ENCODE data around the gene LYAR. TPM values are rescaled to one million over a fixed set of nuclear protein-coding genes. Genes with fewer than 3 reads are reported as not detected.

LYAR gene
- total and polyA plus RNA-seq, 2 of the 13 experiments (the other 11 are each of a cell fraction or from before 2014, with no cell fraction given) = 7.8 to 94.2 TPM

- TF ChIP-seq, protein P1, sequence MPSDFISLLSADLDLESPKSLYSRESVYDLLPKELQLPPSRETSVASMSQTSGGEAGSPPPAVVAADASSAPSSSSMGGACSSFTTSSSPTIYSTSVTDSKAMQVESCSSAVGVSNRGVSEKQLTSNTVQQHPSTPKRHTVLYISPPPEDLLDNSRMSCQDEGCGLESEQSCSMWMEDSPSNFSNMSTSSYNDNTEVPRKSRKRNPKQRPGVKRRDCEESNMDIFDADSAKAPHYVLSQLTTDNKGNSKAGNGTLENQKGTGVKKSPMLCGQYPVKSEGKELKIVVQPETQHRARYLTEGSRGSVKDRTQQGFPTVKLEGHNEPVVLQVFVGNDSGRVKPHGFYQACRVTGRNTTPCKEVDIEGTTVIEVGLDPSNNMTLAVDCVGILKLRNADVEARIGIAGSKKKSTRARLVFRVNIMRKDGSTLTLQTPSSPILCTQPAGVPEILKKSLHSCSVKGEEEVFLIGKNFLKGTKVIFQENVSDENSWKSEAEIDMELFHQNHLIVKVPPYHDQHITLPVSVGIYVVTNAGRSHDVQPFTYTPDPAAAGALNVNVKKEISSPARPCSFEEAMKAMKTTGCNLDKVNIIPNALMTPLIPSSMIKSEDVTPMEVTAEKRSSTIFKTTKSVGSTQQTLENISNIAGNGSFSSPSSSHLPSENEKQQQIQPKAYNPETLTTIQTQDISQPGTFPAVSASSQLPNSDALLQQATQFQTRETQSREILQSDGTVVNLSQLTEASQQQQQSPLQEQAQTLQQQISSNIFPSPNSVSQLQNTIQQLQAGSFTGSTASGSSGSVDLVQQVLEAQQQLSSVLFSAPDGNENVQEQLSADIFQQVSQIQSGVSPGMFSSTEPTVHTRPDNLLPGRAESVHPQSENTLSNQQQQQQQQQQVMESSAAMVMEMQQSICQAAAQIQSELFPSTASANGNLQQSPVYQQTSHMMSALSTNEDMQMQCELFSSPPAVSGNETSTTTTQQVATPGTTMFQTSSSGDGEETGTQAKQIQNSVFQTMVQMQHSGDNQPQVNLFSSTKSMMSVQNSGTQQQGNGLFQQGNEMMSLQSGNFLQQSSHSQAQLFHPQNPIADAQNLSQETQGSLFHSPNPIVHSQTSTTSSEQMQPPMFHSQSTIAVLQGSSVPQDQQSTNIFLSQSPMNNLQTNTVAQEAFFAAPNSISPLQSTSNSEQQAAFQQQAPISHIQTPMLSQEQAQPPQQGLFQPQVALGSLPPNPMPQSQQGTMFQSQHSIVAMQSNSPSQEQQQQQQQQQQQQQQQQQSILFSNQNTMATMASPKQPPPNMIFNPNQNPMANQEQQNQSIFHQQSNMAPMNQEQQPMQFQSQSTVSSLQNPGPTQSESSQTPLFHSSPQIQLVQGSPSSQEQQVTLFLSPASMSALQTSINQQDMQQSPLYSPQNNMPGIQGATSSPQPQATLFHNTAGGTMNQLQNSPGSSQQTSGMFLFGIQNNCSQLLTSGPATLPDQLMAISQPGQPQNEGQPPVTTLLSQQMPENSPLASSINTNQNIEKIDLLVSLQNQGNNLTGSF (CRISPR knock-in tag; IDR thresholded peaks at IDR 0.05) = peak; percentile 62; the same call in 1 of the 2 replicates
- TF ChIP-seq ZFAT (CRISPR knock-in tag; conservative IDR thresholded peaks at IDR 0.05) (no peak), MXD1 (CRISPR knock-in tag; IDR thresholded peaks at IDR 0.05) (peak; percentile 99), FOSL2 (CRISPR knock-in tag; IDR thresholded peaks at IDR 0.05) (peak; percentile 51; the same call in 1 of the 2 replicates), FOSL1 (CRISPR knock-in tag; IDR thresholded peaks at IDR 0.05; ENCODE audit: borderline replicate concordance) (no peak), RXRA (CRISPR knock-in tag; IDR thresholded peaks at IDR 0.05) (peak; percentile 48; the same call in 1 of the 2 replicates), NFATC3 (CRISPR knock-in tag; IDR thresholded peaks at IDR 0.05) (no peak), ZFX (CRISPR knock-in tag; IDR thresholded peaks at IDR 0.05; ENCODE audit: low read depth) (peak; percentile 95), WIZ (CRISPR knock-in tag; IDR thresholded peaks at IDR 0.05) (no peak), JARID2 (CRISPR knock-in tag; IDR thresholded peaks at IDR 0.05; ENCODE audit: insufficient replicate concordance) (no peak), PCBP2 (optimal IDR thresholded peaks at IDR 0.05; ENCODE audit: low read depth, low read length, poor library complexity, severe bottlenecking) (no peak), ZNF772 (CRISPR knock-in tag; IDR thresholded peaks at IDR 0.05) (no peak), ZNF878 (CRISPR knock-in tag; IDR thresholded peaks at IDR 0.05) (peak; percentile 68; the same call in 1 of the 2 replicates), NR2C2 (CRISPR knock-in tag; IDR thresholded peaks at IDR 0.05; ENCODE audit: borderline replicate concordance) (peak; percentile 56; the same call in 1 of the 2 replicates), TEAD3 (CRISPR knock-in tag; optimal IDR thresholded peaks at IDR 0.05; ENCODE audit: borderline replicate concordance) (peak; percentile 61), DPF2 (CRISPR knock-in tag; IDR thresholded peaks at IDR 0.05; ENCODE audit: borderline replicate concordance, low read depth) (no peak), GABPA (IDR thresholded peaks at IDR 0.05; ENCODE audit: low read depth, low read length) (peak; percentile 98), GABPA (CRISPR knock-in tag; IDR thresholded peaks at IDR 0.05; ENCODE audit: low read depth) (peak; percentile 97), PCBP1 (IDR thresholded peaks at IDR 0.05; ENCODE audit: borderline replicate concordance, low read depth, low read length) (0 out of 2 replicates have a peak, but pooled peaks have one; percentile 79), ZNF775 (CRISPR knock-in tag; IDR thresholded peaks at IDR 0.05; ENCODE audit: borderline replicate concordance) (no peak), TARDBP (CRISPR knock-in tag; IDR thresholded peaks at IDR 0.05) (no peak)
- TF ChIP-seq, protein P2, sequence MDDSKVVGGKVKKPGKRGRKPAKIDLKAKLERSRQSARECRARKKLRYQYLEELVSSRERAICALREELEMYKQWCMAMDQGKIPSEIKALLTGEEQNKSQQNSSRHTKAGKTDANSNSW (CRISPR knock-in tag; IDR thresholded peaks at IDR 0.05; ENCODE audit: borderline replicate concordance) = no peak
- TF ChIP-seq, protein P3, sequence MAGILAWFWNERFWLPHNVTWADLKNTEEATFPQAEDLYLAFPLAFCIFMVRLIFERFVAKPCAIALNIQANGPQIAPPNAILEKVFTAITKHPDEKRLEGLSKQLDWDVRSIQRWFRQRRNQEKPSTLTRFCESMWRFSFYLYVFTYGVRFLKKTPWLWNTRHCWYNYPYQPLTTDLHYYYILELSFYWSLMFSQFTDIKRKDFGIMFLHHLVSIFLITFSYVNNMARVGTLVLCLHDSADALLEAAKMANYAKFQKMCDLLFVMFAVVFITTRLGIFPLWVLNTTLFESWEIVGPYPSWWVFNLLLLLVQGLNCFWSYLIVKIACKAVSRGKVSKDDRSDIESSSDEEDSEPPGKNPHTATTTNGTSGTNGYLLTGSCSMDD (CRISPR knock-in tag; IDR thresholded peaks at IDR 0.05) = no peak
These were observed at the start of gene LYAR, which contains the start of gene ZBTB49 (continued) for GRCh38 chr4:4289941-4290850.

All from HepG2 (cell line).